ENCODE results near the gene CTNNBIP1. TPM values are rescaled to one million over a fixed set of nuclear protein-coding genes. Genes with fewer than 3 reads are reported as not detected.
A peak's percentile ranks its signal among the peaks of the same experiment; 100 is the strongest.

The CTNNBIP1 gene
- total RNA-seq, 4 donors from 2014 or later = 24.0 to 30.5 (median 28.5) TPM

DNA sequence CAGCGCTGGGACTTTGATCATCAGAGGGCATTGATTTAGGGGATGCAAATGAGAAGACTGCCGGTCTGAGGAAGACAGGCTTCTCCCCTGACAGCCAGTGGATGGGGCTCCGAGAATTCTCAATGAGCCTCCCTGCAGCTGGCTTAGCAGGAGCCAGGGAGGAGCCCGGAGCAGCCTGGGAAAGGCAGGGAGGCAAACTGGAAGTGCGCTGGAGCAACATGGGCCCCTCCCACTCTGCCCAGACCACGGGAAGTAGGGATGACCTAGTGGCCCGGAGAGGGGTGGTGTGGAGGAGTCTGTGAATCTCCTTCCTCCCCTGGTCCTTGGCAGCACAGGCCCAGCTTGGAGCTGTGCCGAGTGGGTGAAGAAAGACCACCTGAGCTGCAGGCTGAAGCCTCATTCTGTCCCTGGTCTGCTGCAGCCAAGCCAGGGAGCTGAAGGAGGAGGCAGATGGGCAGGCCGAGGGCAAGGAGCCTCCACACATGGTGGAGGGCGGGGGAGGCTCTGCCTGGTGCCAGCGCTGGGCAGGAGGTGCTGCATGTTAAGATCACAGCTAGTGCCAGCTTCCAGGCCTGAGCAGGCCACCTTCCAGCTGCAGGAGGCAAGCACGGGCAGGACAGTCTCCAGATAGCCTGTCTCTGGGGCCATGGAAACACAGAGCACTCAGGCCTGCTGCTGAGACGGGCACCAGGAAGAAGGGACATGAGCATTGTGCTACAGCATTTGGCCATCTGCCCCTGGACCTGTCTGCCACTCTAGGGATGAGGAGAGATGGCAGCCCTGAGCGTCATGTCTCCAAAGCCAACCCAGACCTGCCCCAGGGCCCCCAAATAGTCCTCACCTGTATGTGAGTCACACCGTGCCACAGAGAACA, 74.1 kb downstream of the CTNNBIP1 start:
- Histone ChIP-seq H3K27me3 (no peaks in the 10 kb centered on the region), H3K4me1 (peaks cover 0 to 11% (median 0%) of the 10 kb centered on the region in 4 donors), H3K9me3 (no peaks in the 10 kb centered on the region), H3K4me3 (no peak overlapping the region), H3K36me3 (no peaks in the 10 kb centered on the region), H3K27ac (peak overlapping the region in 2 of 4 donors; percentile 4 to 65)
- DNase-seq = peak in 2 of 3 donors; percentile 46 to 66
- TF ChIP-seq, protein P1, sequence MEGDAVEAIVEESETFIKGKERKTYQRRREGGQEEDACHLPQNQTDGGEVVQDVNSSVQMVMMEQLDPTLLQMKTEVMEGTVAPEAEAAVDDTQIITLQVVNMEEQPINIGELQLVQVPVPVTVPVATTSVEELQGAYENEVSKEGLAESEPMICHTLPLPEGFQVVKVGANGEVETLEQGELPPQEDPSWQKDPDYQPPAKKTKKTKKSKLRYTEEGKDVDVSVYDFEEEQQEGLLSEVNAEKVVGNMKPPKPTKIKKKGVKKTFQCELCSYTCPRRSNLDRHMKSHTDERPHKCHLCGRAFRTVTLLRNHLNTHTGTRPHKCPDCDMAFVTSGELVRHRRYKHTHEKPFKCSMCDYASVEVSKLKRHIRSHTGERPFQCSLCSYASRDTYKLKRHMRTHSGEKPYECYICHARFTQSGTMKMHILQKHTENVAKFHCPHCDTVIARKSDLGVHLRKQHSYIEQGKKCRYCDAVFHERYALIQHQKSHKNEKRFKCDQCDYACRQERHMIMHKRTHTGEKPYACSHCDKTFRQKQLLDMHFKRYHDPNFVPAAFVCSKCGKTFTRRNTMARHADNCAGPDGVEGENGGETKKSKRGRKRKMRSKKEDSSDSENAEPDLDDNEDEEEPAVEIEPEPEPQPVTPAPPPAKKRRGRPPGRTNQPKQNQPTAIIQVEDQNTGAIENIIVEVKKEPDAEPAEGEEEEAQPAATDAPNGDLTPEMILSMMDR (IDR thresholded peaks at IDR 0.05) = no peak
- no peak for TF ChIP-seq POLR2A (IDR thresholded peaks at IDR 0.05)

DNA sequence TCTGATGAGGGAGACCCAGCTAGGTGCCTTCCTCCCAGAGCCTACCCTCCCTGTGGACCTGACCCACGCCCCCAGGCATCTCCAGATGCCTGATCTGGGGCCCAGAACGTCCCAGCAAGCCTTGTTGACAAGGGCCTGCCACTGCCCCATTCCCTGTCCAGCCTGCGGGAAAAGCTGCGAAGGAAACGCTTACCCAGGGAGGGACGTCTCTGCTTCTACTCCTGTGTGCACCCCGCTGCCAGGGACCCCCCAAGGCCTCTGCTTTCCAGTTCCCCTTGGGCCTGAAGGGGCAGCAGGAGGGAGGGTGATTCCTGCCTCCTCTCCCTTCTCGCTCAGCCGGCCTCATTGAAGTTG, 74.7 kb downstream of the CTNNBIP1 start:
- DNase-seq = no peak
- H3K4me1 ChIP-seq = peaks cover 0 to 11% (median 0%) of the 10 kb centered on the region in 4 donors
- H3K9me3 ChIP-seq = no peaks in the 10 kb centered on the region
- H3K27ac ChIP-seq = peak overlapping the region in 1 of 4 donors; percentile 65
- no peak for TF ChIP-seq POLR2A (IDR thresholded peaks at IDR 0.05)
- TF ChIP-seq, protein P1 (IDR thresholded peaks at IDR 0.05) = no peak
- H3K36me3 ChIP-seq = no peaks in the 10 kb centered on the region
- H3K27me3 ChIP-seq = no peaks in the 10 kb centered on the region
- H3K4me3 ChIP-seq = no peak overlapping the region

DNA sequence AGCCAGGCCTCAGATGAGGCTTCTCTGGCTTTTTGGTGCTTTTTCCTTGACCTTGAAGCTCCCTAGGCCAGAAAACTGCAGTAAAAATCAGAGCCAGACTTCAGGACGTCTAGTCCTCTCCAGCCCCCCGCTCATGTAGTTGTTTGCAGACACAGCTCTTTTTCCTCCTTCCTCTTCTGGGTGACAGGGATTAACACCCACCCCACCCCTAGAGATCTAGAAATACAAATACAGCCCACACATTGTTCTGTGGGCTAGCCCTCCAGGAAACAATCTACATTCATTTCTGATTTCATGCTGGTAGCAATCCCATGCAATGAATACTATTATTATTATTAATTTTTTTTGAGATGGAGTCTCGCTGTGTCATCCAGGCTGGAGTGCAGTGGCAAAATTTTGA, 76.4 kb downstream of the CTNNBIP1 start:
- Histone ChIP-seq H3K4me3 (no peak overlapping the region), H3K27me3 (no peaks in the 10 kb centered on the region), H3K4me1 (peaks cover 0 to 11% (median 0%) of the 10 kb centered on the region in 4 donors), H3K9me3 (no peaks in the 10 kb centered on the region), H3K27ac (no peak overlapping the region), H3K36me3 (no peaks in the 10 kb centered on the region)
- no peak for TF ChIP-seq POLR2A (IDR thresholded peaks at IDR 0.05)
- TF ChIP-seq, protein P1 (IDR thresholded peaks at IDR 0.05) = no peak
- DNase-seq = no peak

DNA sequence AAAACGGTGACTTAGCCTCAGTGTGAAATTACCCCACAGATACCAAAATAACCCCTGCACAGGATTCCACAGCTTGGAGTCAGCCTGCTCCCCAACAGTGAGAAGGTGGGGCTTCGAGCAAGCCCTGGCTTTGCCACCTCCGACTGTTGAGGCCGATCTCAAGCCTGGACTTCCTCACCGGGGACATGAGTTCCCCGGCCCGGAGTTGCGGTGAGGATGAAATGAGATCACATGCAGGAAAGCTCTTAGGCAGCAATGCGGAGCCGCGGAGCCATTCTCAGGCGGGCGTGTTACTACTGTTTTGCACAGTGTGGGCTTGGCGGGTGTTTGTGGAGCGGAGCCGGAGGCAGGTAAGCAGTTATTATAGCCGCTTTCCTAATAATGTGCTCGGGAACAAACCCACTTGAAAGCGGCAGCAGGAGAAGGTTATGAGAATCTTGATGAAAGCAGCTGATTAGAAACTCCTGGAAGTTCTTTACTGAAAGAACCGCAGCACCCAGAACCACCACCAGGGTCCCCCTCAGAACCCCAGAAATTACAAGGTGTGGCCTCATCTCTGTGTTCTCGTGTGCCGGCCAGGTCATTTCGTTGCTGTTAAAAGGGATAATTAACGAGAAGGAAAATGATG, 82.4 kb downstream of the CTNNBIP1 start:
- DNase-seq = no peak
- no peak for TF ChIP-seq POLR2A (IDR thresholded peaks at IDR 0.05)
- TF ChIP-seq, protein P1 (IDR thresholded peaks at IDR 0.05) = peak in 2 of 6 experiments; percentile 15 to 20
- Histone ChIP-seq H3K9me3 (no peaks in the 10 kb centered on the region), H3K27me3 (no peaks in the 10 kb centered on the region), H3K36me3 (no peaks in the 10 kb centered on the region), H3K4me1 (peaks cover 0 to 22% (median 7%) of the 10 kb centered on the region in 4 donors), H3K4me3 (no peak overlapping the region), H3K27ac (no peak overlapping the region)

DNA sequence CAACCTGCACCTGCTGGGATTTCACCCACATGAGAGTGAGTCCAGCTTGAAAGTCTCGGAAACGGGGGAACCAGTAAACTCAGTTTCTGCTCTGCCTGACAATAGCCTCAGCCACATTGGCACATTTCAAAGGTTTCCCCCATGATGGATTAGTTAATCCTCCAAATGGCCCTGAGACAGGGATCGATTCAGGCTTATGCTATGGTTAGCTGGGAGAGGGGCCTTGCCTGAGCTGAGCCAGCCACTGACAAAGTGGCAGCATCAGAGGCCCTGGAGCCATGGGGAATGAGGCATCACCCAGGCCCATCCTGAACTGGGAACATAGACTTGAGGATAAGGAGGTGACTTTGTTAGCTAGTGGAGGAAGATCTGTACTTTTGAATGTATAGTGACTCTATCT, 83.5 kb downstream of the CTNNBIP1 start:
- TF ChIP-seq, protein P1 (IDR thresholded peaks at IDR 0.05) = no peak
- TF ChIP-seq POLR2A (IDR thresholded peaks at IDR 0.05) = no peak
- Histone ChIP-seq H3K27ac (peak overlapping the region in 2 of 4 donors; percentile 96 to 98), H3K9me3 (no peaks in the 10 kb centered on the region), H3K4me1 (peaks cover 0 to 33% (median 9%) of the 10 kb centered on the region in 4 donors), H3K36me3 (no peaks in the 10 kb centered on the region), H3K27me3 (no peaks in the 10 kb centered on the region), H3K4me3 (no peak overlapping the region)
- no peak for DNase-seq
